Measurements from ENCODE around the gene VAMP2.

The VAMP2 gene

GRCh38 chr17:8141741-8142140 is 21.0 kb downstream of the VAMP2 start:
- DNase-seq, result no peak

DNA sequence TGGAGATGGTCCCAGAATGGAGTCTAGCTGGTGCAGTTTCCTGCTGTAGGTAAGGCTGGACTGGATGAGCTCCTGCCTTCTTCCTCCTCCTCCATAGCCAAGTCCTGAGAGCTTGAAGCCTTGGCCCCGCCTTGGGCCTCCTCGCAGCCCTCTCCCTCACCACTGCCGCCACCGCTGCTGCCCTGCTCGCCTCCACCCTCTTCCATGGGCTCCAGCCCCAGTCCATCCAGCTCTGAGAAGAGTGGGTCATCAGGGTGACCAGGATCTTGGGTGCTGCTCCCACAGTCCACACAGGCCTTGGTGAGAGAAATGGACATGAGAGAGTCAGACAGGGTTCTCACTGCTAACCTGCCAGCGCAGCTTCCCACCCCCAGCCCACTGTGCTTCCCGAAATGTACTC is 21.7 kb downstream of the VAMP2 start:
- DNase-seq, result no peak

- no peak for DNase-seq
Observed at GRCh38 chr17:8140065-8141029, 22.4 kb downstream of the VAMP2 start.

- DNase-seq, result peak; percentile 94
Observed at GRCh38 chr17:8138672-8139371, 23.9 kb downstream of the VAMP2 start.

DNA sequence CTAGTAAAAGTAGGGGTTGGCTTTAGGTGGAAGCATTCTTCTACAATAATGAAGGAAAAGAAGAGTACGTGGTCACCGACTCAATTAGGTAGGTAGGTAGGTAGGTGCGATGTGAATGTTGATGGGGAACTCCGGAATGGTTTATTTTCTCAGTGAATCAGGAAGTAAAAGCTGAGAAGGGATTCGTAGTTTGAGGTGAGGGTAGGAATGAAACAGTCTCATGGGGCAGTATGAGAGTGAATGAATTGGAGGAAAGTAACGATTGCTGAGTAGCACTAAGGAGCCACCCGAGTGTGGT is 24.4 kb downstream of the VAMP2 start:
- DNase-seq, result no peak

- no peak for DNase-seq
Observed at GRCh38 chr17:8137645-8138373, 24.9 kb downstream of the VAMP2 start.

GRCh38 chr17:8133941-8134340 is 28.8 kb downstream of the VAMP2 start:
- DNase-seq, result no peak

DNA sequence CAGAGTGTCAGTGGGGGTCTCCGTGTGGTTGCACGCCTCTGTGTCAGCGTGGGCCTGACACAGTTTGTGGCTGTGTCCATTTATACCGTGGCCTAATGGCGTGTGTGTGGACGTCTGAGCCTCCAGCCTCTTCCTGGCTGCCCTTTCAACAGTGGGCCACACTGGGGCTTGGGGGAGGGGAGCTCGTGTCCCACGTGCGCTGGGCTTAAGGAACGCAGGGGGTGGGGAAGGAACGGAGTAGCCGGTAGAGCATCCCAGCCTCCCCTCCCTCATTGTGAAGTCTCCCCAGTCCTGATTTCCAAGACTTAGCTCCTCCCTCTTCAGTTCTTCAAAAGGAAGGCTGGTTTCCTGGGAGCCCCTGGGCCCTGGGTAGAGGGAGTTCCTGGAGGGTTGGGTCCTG is 29.3 kb downstream of the VAMP2 start:
- no peak for DNase-seq

DNA sequence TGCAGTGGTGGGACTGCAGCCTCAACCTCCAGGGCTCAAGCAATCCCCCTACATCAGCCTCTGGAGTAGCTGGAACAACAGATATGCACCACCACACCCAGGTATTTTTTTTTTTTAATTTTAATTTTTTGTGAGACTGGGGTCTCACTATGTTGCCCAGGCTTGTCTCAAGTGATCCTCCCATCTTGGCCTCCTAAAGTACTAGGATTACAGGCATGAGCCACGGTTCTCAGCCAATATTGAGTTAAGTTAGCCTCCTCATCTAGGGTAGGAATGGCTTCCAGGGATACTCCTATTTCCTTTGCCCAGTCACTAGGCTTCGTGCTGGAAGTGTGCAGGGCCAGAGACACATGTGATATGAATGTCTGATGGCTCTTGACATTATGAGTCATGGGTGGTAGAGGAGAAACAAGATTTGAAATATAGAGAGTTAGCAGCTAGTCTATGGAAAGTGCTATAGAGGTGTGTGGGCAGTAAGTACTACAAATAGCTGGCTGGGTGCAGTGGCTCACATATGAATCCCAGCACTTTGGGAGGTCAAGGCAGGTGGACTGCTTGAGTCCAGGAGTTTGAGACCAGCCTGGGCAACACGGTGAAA is 30.8 kb downstream of the VAMP2 start:
- no peak for DNase-seq

- no peak for DNase-seq
Observed at GRCh38 chr17:8128125-8128784, 34.5 kb downstream of the VAMP2 start.

DNA sequence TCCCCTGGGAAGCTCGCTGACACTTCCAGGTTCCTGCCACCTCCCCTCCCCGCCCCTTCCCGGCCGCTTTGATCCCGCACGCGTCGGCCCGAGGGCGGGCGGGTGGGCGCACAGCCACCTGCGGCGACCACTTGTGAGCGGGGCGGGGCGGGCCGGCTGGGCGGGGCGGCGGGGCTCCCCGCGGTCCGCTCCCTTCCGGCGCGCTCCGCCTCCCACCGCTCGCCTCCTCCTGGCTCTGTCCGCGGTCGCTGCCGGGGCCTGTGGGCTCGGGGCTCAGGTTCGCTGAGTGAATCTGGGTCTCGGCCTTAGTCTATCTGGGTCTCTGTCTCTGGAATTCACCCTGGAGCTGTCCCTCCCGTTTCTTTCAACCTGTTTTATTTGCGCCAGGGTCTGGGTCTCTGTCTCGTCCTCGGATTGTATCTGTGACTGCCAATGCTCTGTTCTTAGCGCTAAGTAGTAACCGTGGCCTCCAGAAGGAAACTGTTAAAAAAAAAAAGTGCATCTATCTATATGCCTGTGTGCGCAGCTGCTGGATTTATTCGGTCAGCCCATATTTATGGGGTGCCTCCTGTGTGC is 36.2 kb downstream of the VAMP2 start:
- no peak for DNase-seq

- DNase-seq, result no peak
Observed at GRCh38 chr17:8125947-8126490, 36.7 kb downstream of the VAMP2 start.

- DNase-seq, result peak; percentile 82
Observed at GRCh38 chr17:8125154-8125946, 37.4 kb downstream of the VAMP2 start.

- no peak for DNase-seq
Observed at GRCh38 chr17:8124350-8125153, 38.2 kb downstream of the VAMP2 start.

DNA sequence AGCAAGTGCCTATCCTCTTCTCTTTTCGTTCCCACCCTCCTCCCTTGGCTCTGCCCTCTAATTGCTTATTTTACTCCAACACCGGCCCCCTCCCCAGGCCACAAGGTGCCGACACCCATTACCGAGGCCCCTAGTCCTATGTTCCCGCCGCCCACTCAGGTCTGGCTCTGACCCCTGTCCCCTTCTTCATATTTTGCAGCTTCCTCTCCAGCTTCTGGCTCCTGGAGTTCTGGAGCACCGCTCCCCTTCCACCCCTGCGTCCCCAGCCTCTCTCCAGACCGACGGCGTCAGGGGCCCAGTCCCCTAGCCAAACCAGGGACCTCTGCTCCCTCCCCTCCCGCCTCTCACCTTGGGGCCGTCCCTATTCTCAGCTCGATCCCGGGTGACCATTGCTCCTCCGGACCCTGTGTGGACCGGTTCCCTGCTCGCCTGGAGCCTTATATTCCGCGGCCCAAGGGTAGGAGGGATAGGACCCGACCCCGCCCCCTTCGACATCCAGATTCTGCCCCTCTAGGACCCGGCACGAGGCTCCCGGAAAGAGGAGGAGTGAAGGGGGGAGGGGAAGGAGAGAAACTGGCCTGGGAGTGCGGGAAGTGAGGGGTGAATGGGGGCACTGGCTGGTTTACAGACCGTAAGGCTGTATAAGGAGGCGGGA is 38.9 kb downstream of the VAMP2 start, which contains the start of gene HES7:
Gene HES7 (minus strand): TSS at position 412 of the 655 bp plus-strand sequence. CDS start 22 bp downstream, at position 390.
- DNase-seq, result no peak

- no peak for DNase-seq
Observed at GRCh38 chr17:8122924-8123694, 39.6 kb downstream of the VAMP2 start.

GRCh38 chr17:8122422-8122923 is 40.3 kb downstream of the VAMP2 start:
- no peak for DNase-seq

- DNase-seq, result no peak
Observed at GRCh38 chr17:8121681-8122421, 40.9 kb downstream of the VAMP2 start.
